ENCODE data around the gene BOD1. TPM values are rescaled to one million over a fixed set of nuclear protein-coding genes. Genes with fewer than 3 reads are reported as not detected.

BOD1 gene
- total RNA-seq, 5 donors from 2014 or later (not counting 1 experiment from before 2014, with no cell fraction given), result 23.7 to 36.6 (median 30.1) TPM

GRCh38 chr5:173642191-173642816, 25.9 kb upstream of the BOD1 start:
- H3K27me3 ChIP-seq (replicated peaks in 1 of 2; ENCODE audit: control insufficient read depth in 2 of 2, extremely low read depth in 1 of 2, insufficient read depth in 2 of 2, low read length in 1 of 2), result peaks cover 0 to 13% of the 10 kb centered on the region in 2 experiments
- H3K4me1 ChIP-seq (ENCODE audit: control insufficient read depth in 1 of 2, extremely low read depth in 1 of 2, insufficient read depth in 2 of 2, low read length in 2 of 2), result no peaks in the 10 kb centered on the region
- Mint-ChIP-seq H3K27ac (no peak overlapping the region), H3K9me3 (no peaks in the 10 kb centered on the region), H3K4me3 (no peak overlapping the region), H3K36me3 (no peaks in the 10 kb centered on the region), H3K4me1 (peaks cover 0 to 3% (median 0%) of the 10 kb centered on the region in 3 donors), H3K27me3 (peaks cover 5 to 8% of the 10 kb centered on the region in 2 donors)
- H3K27ac ChIP-seq (ENCODE audit: low read length), result no peak overlapping the region
- H3K9me3 ChIP-seq, result no peaks in the 10 kb centered on the region
- POLR2A ChIA-PET, result no interaction called here
- ATAC-seq (replicated peaks in 1 of 4), result no peak
- no peaks in the 10 kb centered on the region for H3K36me3 ChIP-seq (ENCODE audit: control insufficient read depth in 2 of 2, extremely low read depth in 1 of 2, insufficient read depth in 1 of 2, low read length in 1 of 2)
- DNase-seq, result no peak
- 89% methylated on average over 3 of the region's 9 CpGs for WGBS (ENCODE audit: insufficient coverage)
- CTCF ChIA-PET, result no interaction called here
- no peak overlapping the region for H3K4me3 ChIP-seq (ENCODE audit: control insufficient read depth in 1 of 2, extremely low read depth in 1 of 2, low read length in 1 of 2)

GRCh38 chr5:173640156-173640804, 23.8 kb upstream of the BOD1 start:
- no peaks in the 10 kb centered on the region for H3K36me3 Mint-ChIP-seq
- DNase-seq (no peak), ATAC-seq (replicated peaks in 1 of 4) (no peak)
- Histone ChIP-seq H3K4me3 (ENCODE audit: control insufficient read depth in 1 of 2, extremely low read depth in 1 of 2, low read length in 1 of 2) (no peak overlapping the region), H3K27me3 (replicated peaks in 1 of 2; ENCODE audit: control insufficient read depth in 2 of 2, extremely low read depth in 1 of 2, insufficient read depth in 2 of 2, low read length in 1 of 2) (peaks cover 0 to 6% of the 10 kb centered on the region in 2 experiments), H3K36me3 (ENCODE audit: control insufficient read depth in 2 of 2, extremely low read depth in 1 of 2, insufficient read depth in 1 of 2, low read length in 1 of 2) (no peaks in the 10 kb centered on the region), H3K4me1 (ENCODE audit: control insufficient read depth in 1 of 2, extremely low read depth in 1 of 2, insufficient read depth in 2 of 2, low read length in 2 of 2) (no peaks in the 10 kb centered on the region), H3K9me3 (no peaks in the 10 kb centered on the region), H3K27ac (ENCODE audit: low read length) (no peak overlapping the region)
- no peaks in the 10 kb centered on the region for H3K27me3 Mint-ChIP-seq
- POLR2A ChIA-PET, result no interaction called here
- no peak overlapping the region for H3K4me3 Mint-ChIP-seq
- 10% methylated on average over 2 of the region's 4 CpGs for WGBS (ENCODE audit: insufficient coverage)
- CTCF ChIA-PET, result no interaction called here
- no peaks in the 10 kb centered on the region for H3K9me3 Mint-ChIP-seq
- H3K4me1 Mint-ChIP-seq, result peaks cover 0 to 3% (median 0%) of the 10 kb centered on the region in 3 donors
- H3K27ac Mint-ChIP-seq, result no peak overlapping the region

- ATAC-seq (replicated peaks in 1 of 4) (no peak), DNase-seq (no peak)
- no peaks in the 10 kb centered on the region for H3K4me1 ChIP-seq (ENCODE audit: control insufficient read depth in 1 of 2, extremely low read depth in 1 of 2, insufficient read depth in 2 of 2, low read length in 2 of 2)
- no peak overlapping the region for H3K27ac ChIP-seq (ENCODE audit: low read length)
- 90% methylated on average over 5 of the region's 10 CpGs for WGBS (ENCODE audit: insufficient coverage)
- Mint-ChIP-seq H3K9me3 (no peaks in the 10 kb centered on the region), H3K4me1 (peaks cover 0 to 3% (median 0%) of the 10 kb centered on the region in 3 donors), H3K27me3 (no peaks in the 10 kb centered on the region), H3K36me3 (no peaks in the 10 kb centered on the region), H3K4me3 (no peak overlapping the region), H3K27ac (no peak overlapping the region)
- no peaks in the 10 kb centered on the region for H3K36me3 ChIP-seq (ENCODE audit: control insufficient read depth in 2 of 2, extremely low read depth in 1 of 2, insufficient read depth in 1 of 2, low read length in 1 of 2)
- H3K4me3 ChIP-seq (ENCODE audit: control insufficient read depth in 1 of 2, extremely low read depth in 1 of 2, low read length in 1 of 2), result no peak overlapping the region
- ChIA-PET POLR2A (no interaction called here), CTCF (no interaction called here)
- H3K27me3 ChIP-seq (replicated peaks in 1 of 2; ENCODE audit: control insufficient read depth in 2 of 2, extremely low read depth in 1 of 2, insufficient read depth in 2 of 2, low read length in 1 of 2), result peaks cover 0 to 8% of the 10 kb centered on the region in 2 experiments
- H3K9me3 ChIP-seq, result no peaks in the 10 kb centered on the region
Observed at GRCh38 chr5:173638126-173639040, 21.9 kb upstream of the BOD1 start.

GRCh38 chr5:173637340-173637739, 20.9 kb upstream of the BOD1 start:
- Histone ChIP-seq H3K4me1 (ENCODE audit: control insufficient read depth in 1 of 2, extremely low read depth in 1 of 2, insufficient read depth in 2 of 2, low read length in 2 of 2) (no peaks in the 10 kb centered on the region), H3K9me3 (no peaks in the 10 kb centered on the region), H3K27me3 (replicated peaks in 1 of 2; ENCODE audit: control insufficient read depth in 2 of 2, extremely low read depth in 1 of 2, insufficient read depth in 2 of 2, low read length in 1 of 2) (peaks cover 0 to 8% of the 10 kb centered on the region in 2 experiments), H3K27ac (ENCODE audit: low read length) (no peak overlapping the region), H3K4me3 (ENCODE audit: control insufficient read depth in 1 of 2, extremely low read depth in 1 of 2, low read length in 1 of 2) (no peak overlapping the region), H3K36me3 (ENCODE audit: control insufficient read depth in 2 of 2, extremely low read depth in 1 of 2, insufficient read depth in 1 of 2, low read length in 1 of 2) (no peaks in the 10 kb centered on the region)
- H3K4me1 Mint-ChIP-seq, result peaks cover 0 to 3% (median 0%) of the 10 kb centered on the region in 3 donors
- H3K27ac Mint-ChIP-seq, result no peak overlapping the region
- peaks cover 0 to 4% of the 10 kb centered on the region in 2 donors for H3K27me3 Mint-ChIP-seq
- CTCF ChIA-PET, result no interaction called here
- H3K36me3 Mint-ChIP-seq, result no peaks in the 10 kb centered on the region
- no peaks in the 10 kb centered on the region for H3K9me3 Mint-ChIP-seq
- POLR2A ChIA-PET, result no interaction called here
- no peak overlapping the region for H3K4me3 Mint-ChIP-seq
- WGBS (ENCODE audit: insufficient coverage), result 40% methylated on average over 5 of the region's 7 CpGs
- DNase-seq (no peak), ATAC-seq (replicated peaks in 1 of 4) (no peak)

- Mint-ChIP-seq H3K4me3 (no peak overlapping the region), H3K27ac (no peak overlapping the region), H3K27me3 (peaks cover 4% of the 10 kb centered on the region in 2 donors), H3K9me3 (no peaks in the 10 kb centered on the region), H3K4me1 (peaks cover 0 to 3% (median 0%) of the 10 kb centered on the region in 3 donors), H3K36me3 (no peaks in the 10 kb centered on the region)
- CTCF ChIA-PET, result no interaction called here
- H3K27me3 ChIP-seq (replicated peaks in 1 of 2; ENCODE audit: control insufficient read depth in 2 of 2, extremely low read depth in 1 of 2, insufficient read depth in 2 of 2, low read length in 1 of 2), result peaks cover 0 to 9% of the 10 kb centered on the region in 2 experiments
- no peak for ATAC-seq (replicated peaks in 1 of 4)
- no peaks in the 10 kb centered on the region for H3K4me1 ChIP-seq (ENCODE audit: control insufficient read depth in 1 of 2, extremely low read depth in 1 of 2, insufficient read depth in 2 of 2, low read length in 2 of 2)
- H3K4me3 ChIP-seq (ENCODE audit: control insufficient read depth in 1 of 2, extremely low read depth in 1 of 2, low read length in 1 of 2), result no peak overlapping the region
- H3K36me3 ChIP-seq (ENCODE audit: control insufficient read depth in 2 of 2, extremely low read depth in 1 of 2, insufficient read depth in 1 of 2, low read length in 1 of 2), result no peaks in the 10 kb centered on the region
- WGBS (ENCODE audit: insufficient coverage), result 86% methylated on average over 1 of the region's 4 CpGs
- no peak for DNase-seq
- no peak overlapping the region for H3K27ac ChIP-seq (ENCODE audit: low read length)
- H3K9me3 ChIP-seq, result no peaks in the 10 kb centered on the region
- POLR2A ChIA-PET, result no interaction called here
Observed at GRCh38 chr5:173634465-173634983, 18.1 kb upstream of the BOD1 start.

- no peaks in the 10 kb centered on the region for H3K9me3 Mint-ChIP-seq
- H3K27me3 ChIP-seq (replicated peaks in 1 of 2; ENCODE audit: control insufficient read depth in 2 of 2, extremely low read depth in 1 of 2, insufficient read depth in 2 of 2, low read length in 1 of 2), result peaks cover 0 to 10% of the 10 kb centered on the region in 2 experiments
- H3K9me3 ChIP-seq, result no peaks in the 10 kb centered on the region
- H3K4me1 ChIP-seq (ENCODE audit: control insufficient read depth in 1 of 2, extremely low read depth in 1 of 2, insufficient read depth in 2 of 2, low read length in 2 of 2), result no peaks in the 10 kb centered on the region
- H3K27me3 Mint-ChIP-seq, result peaks cover 4 to 9% of the 10 kb centered on the region in 2 donors
- no peak overlapping the region for H3K27ac ChIP-seq (ENCODE audit: low read length)
- H3K27ac Mint-ChIP-seq, result no peak overlapping the region
- CTCF ChIA-PET, result no interaction called here
- no peak for ATAC-seq (replicated peaks in 1 of 4)
- H3K4me1 Mint-ChIP-seq, result peaks cover 0 to 3% (median 0%) of the 10 kb centered on the region in 3 donors
- H3K36me3 ChIP-seq (ENCODE audit: control insufficient read depth in 2 of 2, extremely low read depth in 1 of 2, insufficient read depth in 1 of 2, low read length in 1 of 2), result no peaks in the 10 kb centered on the region
- H3K4me3 Mint-ChIP-seq, result no peak overlapping the region
- H3K4me3 ChIP-seq (ENCODE audit: control insufficient read depth in 1 of 2, extremely low read depth in 1 of 2, low read length in 1 of 2), result no peak overlapping the region
- 80% methylated on average over 8 of the region's 10 CpGs for WGBS (ENCODE audit: insufficient coverage)
- H3K36me3 Mint-ChIP-seq, result no peaks in the 10 kb centered on the region
- no peak for DNase-seq
- POLR2A ChIA-PET, result no interaction called here
Observed at GRCh38 chr5:173633304-173633703, 16.9 kb upstream of the BOD1 start.

Data from T-cell (primary cell).